Chondrocyte (in vitro differentiated cells): Measurements from ENCODE around the gene TGFBR3. TPM values are rescaled to one million over a fixed set of nuclear protein-coding genes. Genes with fewer than 3 reads are reported as not detected.

Source experiments
- DNase-seq: peaks from one replicate; pipeline ENCODE4 v3.0.0; 2021; ENCODE audit warnings: mixed read lengths, low spot score
- H3K27ac Mint-ChIP-seq: one replicate; pipeline ENCODE4 v1.8.0; 2021; ENCODE audit warnings: mild to moderate bottlenecking, moderate library complexity, mixed read lengths; ENCODE audit not compliant: unreplicated experiment
- H3K27me3 Mint-ChIP-seq: 2 replicates; pipeline ENCODE4 v1.8.0; 2021; ENCODE audit warnings: low read depth, mixed read lengths
- H3K36me3 Mint-ChIP-seq: 2 replicates; pipeline ENCODE4 v1.8.0; 2021; ENCODE audit warnings: low read depth, mixed read lengths
- H3K4me1 Mint-ChIP-seq: 2 replicates; pipeline ENCODE4 v1.8.0; 2021; ENCODE audit warnings: low read depth, mild to moderate bottlenecking, mixed read lengths
- H3K4me3 Mint-ChIP-seq: one replicate; pipeline ENCODE4 v1.8.0; 2021; ENCODE audit warnings: mild to moderate bottlenecking, moderate library complexity, mixed read lengths; ENCODE audit not compliant: unreplicated experiment
- H3K9me3 Mint-ChIP-seq: 2 replicates; pipeline ENCODE4 v1.8.0; 2021; ENCODE audit warnings: low read depth, mixed read lengths
- CTCF ChIP-seq: fragments of 200-600 bp; sonication (generic); IDR thresholded peaks from 2 replicates; pipeline ENCODE4 v1.5.0; 2021; ENCODE audit warnings: antibody characterized with exemption, mild to moderate bottlenecking, moderate library complexity
- total RNA-seq: library from RNA; stranded (reverse); gene quantifications from 3 replicates; pipeline ENCODE4 v1.2.1, GENCODE V29; 2021

The TGFBR3 gene
- total RNA-seq, 1 donor from 2014 or later: 1.4 TPM

GRCh38 chr1:91770667-91771268, 115.2 kb downstream of the TGFBR3 start:
- no peak for DNase-seq
- no peak for TF ChIP-seq CTCF
- H3K4me3 Mint-ChIP-seq: no peak overlapping the region
- peaks cover 9% of the 10 kb centered on the region for H3K4me1 Mint-ChIP-seq
- H3K9me3 Mint-ChIP-seq: no peaks in the 10 kb centered on the region
- no peak overlapping the region for H3K27ac Mint-ChIP-seq
- no peaks in the 10 kb centered on the region for H3K36me3 Mint-ChIP-seq
- H3K27me3 Mint-ChIP-seq: no peaks in the 10 kb centered on the region

GRCh38 chr1:91769742-91770141, 116.2 kb downstream of the TGFBR3 start:
- H3K36me3 Mint-ChIP-seq: no peaks in the 10 kb centered on the region
- TF ChIP-seq CTCF: no peak
- H3K9me3 Mint-ChIP-seq: no peaks in the 10 kb centered on the region
- H3K4me1 Mint-ChIP-seq: peaks cover 9% of the 10 kb centered on the region
- H3K4me3 Mint-ChIP-seq: no peak overlapping the region
- no peak overlapping the region for H3K27ac Mint-ChIP-seq
- no peak for DNase-seq
- no peaks in the 10 kb centered on the region for H3K27me3 Mint-ChIP-seq

- H3K27me3 Mint-ChIP-seq: no peaks in the 10 kb centered on the region
- no peak for TF ChIP-seq CTCF
- no peak overlapping the region for H3K4me3 Mint-ChIP-seq
- no peak overlapping the region for H3K27ac Mint-ChIP-seq
- no peaks in the 10 kb centered on the region for H3K36me3 Mint-ChIP-seq
- no peaks in the 10 kb centered on the region for H3K9me3 Mint-ChIP-seq
- DNase-seq: no peak
- H3K4me1 Mint-ChIP-seq: peaks cover 9% of the 10 kb centered on the region
Measured at GRCh38 chr1:91768786-91769725, 116.9 kb downstream of the TGFBR3 start.

GRCh38 chr1:91768120-91768519, 117.8 kb downstream of the TGFBR3 start:
- peaks cover 9% of the 10 kb centered on the region for H3K4me1 Mint-ChIP-seq
- no peaks in the 10 kb centered on the region for H3K9me3 Mint-ChIP-seq
- no peaks in the 10 kb centered on the region for H3K27me3 Mint-ChIP-seq
- H3K27ac Mint-ChIP-seq: no peak overlapping the region
- no peaks in the 10 kb centered on the region for H3K36me3 Mint-ChIP-seq
- DNase-seq: no peak
- TF ChIP-seq CTCF: no peak
- H3K4me3 Mint-ChIP-seq: no peak overlapping the region

GRCh38 chr1:91766883-91767282, 119.1 kb downstream of the TGFBR3 start:
- DNase-seq: no peak
- Mint-ChIP-seq H3K4me1 (peaks cover 9% of the 10 kb centered on the region), H3K9me3 (no peaks in the 10 kb centered on the region), H3K27me3 (no peaks in the 10 kb centered on the region), H3K4me3 (no peak overlapping the region), H3K36me3 (no peaks in the 10 kb centered on the region), H3K27ac (no peak overlapping the region)
- no peak for TF ChIP-seq CTCF
